DMS153 treated with DMSO at 0.1 percent for 48 hours (cell line): Measurements from ENCODE around the gene MRPS12.
"Not testable (repeated sequence)": the region's sequence is repeated elsewhere in the genome, so short reads cannot be mapped to it uniquely, and the experiment has no call there.

Experiments
- DNase-seq: peaks from one replicate; lab custom pipeline; 2025; ENCODE audit not compliant: unreplicated experiment; lab: John Stamatoyannopoulos, UW

The MRPS12 gene

DNA sequence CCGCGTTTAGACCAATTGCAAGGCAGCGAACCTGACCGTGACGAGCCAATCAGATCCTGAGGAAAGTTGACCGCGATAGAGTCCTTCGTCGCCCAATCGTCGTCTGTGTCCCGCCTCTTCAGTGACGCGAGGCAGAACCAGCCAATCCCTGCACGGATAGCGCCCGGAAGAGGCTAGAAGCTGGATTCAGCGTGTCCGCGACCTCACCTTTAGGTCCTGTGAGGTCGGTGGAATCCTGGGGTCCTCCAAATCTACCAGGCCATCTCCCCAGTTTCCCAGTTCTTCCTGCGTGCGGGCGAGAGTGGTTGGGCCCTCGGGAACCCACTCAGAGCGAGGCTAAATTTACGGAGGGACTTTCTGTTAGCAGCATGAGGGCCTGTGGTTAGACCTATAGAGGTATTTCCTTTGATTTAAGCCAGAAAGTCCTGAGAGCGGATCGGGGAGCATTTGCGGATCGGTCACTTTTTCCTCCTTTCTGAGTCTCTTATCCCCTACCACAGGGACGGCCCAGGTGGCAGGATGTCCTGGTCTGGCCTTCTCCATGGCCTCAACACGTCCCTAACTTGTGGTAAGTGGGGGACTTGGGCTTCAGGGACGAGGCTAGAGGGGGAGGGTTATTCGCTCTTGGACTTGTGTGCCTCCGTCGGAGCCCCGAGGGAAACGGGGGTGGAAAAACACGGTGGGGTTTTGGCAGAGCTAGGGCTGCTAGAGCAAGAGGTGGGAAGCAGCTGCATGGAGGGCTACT is at the start of gene MRPS12:
Gene MRPS12, plus strand, starts transcription at position 169 of the 745 bp plus-strand sequence. Its CDS starts 351 bp downstream, at position 520.
- DNase-seq = peak; percentile 96

DNA sequence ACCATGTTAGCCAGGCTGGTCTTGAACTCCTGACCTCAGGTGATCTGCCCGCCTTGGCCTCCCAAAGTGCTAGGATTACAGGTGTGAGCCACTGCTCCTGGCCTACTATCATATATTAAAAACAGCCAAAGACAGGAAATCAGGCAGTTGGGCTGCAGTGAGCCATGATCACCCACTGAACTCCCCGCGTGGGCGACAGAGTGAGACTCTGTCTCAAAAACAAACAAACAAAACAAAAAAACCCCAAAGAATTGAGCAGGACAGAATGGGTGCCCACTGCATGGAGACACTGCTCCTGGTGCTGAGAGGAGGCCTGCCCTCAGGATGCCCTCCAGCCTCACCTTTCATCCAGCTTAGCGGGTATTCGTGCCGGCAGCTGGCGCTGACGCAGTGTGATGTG is 47.5 kb upstream of the MRPS12 start:
- DNase-seq = no peak

DNA sequence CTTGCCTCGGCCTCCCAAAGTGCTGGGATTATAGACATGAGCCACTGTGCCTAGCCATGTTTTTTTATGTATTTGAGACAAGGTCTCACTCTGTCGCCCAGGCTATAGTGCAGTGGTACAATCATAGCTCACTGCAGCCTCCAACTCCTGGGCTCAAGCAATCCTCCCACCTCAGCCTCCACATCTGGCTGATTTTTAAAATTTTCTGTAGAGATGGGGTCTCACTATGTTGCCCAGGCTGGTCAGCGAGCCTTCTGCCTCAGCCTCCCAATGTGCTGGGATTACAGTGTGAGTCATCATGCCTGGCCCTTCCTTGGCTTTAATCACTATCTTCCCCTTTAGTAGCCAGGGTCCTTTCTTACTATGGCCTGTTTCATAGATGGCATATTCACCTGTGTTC is 46.1 kb upstream of the MRPS12 start:
- not testable (repeated sequence) for DNase-seq

DNA sequence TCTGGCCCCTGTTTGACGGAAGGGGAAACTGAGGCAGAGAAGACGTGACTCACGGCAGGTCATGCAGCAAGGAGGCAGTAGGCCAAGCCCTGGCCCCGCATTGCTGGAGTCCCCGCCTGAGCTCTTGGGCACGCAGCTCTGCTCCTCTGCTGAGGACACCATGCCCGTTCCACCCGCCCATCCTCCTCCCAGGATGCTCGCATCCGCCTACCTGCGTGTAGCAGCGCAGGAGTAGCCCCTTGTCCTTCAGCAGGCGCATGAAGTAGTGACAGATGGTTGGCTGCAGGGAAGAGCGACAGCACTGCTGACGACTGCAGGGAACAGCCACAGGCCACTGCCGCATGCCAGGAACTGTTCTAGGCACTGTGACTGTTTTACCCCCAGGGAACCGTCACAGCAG is 41.9 kb upstream of the MRPS12 start:
- no peak for DNase-seq

DNA sequence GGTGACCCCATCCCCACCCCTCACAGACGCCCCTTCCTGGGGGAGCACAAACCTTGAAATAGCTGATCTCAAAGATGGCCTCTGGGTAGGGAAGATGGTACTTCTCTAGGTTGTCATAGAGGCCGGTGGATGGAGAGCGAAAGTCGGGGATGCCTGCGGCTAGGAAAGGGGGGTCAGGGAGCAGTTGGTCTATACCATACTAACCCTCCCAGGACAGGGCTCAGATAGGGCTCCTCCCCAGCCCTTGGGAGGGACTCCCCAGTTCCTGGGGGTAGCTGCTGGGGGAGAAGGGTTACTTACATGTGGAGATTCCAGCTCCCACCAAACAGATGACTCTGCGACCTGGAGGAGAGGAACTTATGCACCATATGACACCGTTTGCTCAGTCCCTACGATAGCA is 40.9 kb upstream of the MRPS12 start:
- DNase-seq = no peak

DNA sequence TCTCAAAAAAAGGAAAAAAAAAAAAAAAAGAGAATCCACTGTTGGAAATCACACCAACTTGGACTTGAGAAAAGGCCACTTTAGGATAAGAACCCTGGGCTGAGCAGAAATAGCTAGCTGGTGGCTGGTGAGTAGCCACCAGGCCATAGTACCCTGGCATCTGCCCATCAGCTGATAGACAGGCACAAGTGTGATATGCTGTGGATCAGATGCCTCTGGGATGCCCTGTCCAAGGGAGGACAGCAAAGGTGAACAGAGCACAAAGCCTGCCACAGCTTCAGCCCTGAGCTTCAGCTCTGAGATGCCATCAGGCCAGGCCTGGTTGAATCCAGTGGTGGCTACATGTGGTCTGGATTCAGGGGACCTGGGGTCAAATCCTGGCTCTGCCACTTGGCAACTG is 40.1 kb upstream of the MRPS12 start:
- DNase-seq = no peak

DNA sequence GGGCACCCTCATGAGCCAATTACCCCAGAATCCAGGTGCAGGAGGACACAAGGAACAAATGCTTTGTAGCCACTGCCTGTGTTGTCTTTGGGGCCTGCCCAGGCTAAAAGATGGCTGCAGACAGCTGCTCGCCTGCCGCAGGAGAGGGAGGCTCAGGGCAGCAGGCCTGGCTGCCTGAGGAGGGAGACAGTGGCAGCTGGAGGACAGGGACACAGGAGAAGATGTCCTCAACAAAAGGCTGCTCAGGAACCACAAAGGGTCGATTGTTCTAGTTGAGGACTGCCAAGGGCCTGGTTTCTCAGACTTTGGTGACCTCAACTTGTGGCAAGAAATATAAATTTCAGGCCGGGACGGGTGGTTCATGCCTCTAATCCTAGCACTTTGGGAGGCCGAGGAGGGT is 39.0 kb upstream of the MRPS12 start:
- no peak for DNase-seq

DNA sequence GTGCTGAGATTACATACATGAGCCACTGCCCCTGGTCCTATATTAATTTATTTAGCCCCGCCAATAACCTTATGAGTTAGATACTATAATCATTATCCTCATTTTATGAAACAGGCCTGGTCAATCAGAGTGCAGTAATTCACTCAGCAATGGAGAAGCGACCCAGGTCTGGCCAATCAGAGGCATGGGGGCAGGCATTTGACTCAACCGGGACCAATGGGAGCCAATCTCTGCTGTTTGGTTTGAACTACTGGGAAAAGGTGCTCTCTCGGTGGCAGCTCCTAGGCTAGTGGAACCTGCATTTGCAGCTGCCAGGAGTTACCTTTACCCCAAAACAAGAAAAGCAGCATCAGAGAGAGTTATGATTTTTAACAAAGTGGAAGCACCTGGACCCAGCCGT is 37.9 kb upstream of the MRPS12 start:
- no peak for DNase-seq

DNA sequence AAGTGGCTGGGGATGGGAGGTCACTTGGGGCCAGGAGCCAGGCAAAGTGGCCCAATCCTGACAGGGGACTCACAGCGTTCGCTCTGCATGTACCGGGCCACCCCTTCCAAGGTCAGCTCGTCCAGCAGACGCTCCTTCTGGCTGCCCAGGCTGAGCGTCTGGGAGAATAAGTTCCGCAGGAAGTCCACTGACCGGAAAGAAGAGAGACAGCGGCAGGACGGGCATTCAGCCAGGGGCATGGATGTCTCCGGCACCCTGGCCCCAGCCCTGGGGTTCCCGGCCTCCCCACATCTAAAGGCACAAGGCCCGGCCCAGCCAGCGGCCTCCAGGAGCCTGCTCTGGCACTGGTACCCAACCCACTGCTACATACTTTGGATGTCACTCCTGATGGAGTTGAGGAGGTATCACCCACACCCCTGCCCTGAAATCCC is 37.4 kb upstream of the MRPS12 start:
- DNase-seq = no peak

DNA sequence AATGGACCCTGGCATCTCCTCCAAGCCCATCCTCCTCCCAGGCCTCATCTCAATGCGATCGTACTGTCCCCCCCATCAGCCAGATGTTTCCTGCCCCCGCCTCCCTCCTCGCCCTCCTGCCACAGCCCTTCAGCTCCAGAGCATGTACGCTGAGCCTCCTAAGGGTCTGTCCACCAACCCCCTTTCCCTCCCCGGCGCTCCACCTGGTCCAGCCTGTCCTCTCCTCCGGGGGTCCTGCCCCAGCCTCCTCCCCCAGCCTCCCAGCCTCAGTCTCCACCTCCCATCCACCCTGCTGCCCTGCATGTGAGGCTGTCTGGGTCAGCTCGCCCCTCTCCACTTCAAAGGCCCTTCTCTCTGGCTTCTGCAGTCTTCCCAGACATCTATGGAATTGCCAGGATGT is 35.8 kb upstream of the MRPS12 start:
- no peak for DNase-seq

DNA sequence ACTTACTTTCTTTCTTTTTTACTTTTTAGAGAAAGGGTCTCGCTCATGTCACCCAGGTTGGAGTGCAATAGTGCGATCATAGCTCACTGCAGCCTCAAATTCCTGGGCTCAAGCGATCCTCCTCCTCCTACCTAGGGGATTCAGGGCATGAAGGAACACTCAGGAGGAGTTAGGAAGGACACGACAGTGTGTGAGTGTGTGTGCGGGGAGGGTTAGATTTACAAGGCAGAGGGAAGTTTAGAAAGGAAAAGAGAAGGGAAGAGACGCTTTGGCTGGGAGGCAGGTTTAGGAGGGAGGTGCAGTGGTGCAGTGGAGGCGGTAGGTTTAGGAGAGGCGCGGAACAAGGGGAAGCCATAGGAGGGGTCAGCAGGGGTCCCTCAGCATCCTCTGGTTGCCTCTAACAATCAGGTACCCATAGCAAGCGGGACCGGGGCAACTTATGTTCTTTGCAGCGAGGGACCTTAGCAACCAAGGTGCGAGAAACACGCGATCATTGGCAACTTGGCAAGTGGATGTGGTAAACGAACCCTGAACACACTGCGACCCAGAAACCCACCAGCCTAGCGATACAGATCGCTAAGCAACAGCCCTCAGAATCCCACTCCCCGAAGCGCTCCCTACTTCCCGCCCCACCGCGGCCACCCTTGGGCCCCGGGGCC is 31.8 kb upstream of the MRPS12 start:
- no peak for DNase-seq

DNA sequence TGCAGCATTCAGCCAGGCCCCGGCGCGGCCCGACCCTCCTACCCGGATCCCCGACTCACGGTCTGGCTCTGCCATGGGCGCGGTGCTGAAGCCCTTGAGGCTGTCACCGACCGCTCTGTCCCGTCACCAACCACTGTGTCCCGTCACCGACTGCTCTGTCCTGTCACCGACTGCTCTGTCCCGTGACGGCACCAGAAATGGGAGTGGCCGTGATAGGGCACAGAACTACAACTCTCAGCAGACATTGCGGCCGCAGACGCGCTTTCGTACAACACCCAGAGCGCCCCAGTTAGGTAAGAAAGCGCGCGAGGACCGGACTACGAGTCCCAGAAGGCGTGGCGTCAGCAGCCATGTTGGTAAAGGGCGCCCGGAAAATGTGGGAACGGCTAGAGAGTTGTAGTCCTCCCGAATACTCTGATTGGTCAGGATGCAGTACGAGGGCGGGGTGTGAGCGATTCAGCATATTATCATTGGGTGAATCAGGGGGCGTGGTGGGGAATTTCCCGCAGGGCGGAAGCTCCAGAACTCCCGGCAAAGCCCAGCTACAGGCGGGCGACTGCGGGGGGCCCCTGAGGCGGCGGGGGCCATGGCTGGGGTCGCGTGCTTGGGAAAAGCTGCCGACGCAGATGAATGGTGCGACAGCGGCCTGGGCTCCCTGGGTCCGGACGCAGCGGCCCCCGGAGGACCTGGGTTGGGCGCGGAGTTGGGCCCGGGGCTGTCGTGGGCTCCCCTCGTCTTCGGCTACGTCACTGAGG is 31.1 kb upstream of the MRPS12 start, which contains the start of the genes NFKBIB and SIRT2:
Gene NFKBIB, plus strand, starts transcription at position 523 of the 755 bp plus-strand sequence. Its CDS starts 64 bp downstream, at position 587.
Gene SIRT2, minus strand, starts transcription at position 172 of the 755 bp plus-strand sequence. Its CDS starts 97 bp downstream, at position 75.
- peak; percentile 98 for DNase-seq

DNA sequence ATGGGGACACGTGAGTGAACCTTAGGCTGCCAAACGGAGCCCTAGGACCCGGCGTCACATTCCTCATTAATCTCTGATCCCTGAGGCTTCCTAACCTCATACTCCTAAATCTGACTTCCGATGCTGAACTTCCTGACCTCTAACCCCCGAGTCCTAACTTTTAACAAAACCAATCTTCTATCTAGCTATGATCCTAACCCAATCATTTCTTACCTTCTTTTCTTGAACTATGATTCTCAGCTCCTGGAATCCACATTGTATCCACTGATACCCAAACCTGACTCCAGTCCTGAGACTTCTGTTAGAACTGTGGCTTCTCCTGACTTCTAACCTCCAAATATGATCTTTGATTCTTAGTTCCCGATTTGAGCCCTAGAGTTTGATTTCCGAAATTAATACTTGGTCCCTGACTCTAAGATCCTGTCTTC is 30.5 kb upstream of the MRPS12 start:
- no peak for DNase-seq

DNA sequence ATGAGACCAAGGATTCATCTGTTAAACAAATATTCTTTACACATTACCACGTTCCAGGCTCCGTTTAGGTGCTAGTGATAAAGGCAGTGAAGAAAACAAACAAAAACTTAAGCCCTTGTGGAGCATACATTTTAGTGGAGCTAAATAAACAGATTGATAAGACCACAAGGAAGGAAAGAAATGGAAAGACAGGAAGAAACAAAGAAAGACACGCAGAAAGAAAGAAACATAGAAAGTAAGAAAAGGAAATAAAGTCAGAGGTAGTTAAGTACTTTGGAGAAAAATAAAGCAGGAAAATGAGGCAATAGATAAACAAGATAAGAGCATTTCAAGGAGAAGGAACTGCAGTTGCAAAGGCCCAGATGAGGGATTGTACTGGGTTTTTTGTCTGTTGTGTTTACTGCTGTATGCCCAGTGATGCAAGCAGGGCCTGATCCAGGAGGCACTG is 30.0 kb upstream of the MRPS12 start:
- no peak for DNase-seq

DNA sequence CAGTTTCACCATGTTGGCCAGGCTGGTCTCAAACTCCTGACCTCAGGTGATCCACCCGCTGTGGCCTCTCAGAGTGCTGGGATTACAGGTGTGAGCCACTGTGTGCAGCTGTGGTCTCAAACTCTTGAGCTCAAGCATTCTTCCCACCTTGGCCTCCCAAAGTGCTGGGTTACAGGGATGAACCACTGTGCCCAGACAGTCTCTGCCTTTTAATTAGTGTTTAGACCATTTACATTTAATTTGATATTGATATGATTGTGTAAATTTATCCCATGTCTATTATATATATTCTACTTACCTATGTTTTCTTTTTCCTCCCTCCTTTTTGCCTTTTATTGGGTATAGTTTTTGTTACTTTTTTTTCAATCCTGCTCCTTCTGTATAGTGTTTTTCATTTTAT is 29.1 kb upstream of the MRPS12 start:
- DNase-seq = no peak

DNA sequence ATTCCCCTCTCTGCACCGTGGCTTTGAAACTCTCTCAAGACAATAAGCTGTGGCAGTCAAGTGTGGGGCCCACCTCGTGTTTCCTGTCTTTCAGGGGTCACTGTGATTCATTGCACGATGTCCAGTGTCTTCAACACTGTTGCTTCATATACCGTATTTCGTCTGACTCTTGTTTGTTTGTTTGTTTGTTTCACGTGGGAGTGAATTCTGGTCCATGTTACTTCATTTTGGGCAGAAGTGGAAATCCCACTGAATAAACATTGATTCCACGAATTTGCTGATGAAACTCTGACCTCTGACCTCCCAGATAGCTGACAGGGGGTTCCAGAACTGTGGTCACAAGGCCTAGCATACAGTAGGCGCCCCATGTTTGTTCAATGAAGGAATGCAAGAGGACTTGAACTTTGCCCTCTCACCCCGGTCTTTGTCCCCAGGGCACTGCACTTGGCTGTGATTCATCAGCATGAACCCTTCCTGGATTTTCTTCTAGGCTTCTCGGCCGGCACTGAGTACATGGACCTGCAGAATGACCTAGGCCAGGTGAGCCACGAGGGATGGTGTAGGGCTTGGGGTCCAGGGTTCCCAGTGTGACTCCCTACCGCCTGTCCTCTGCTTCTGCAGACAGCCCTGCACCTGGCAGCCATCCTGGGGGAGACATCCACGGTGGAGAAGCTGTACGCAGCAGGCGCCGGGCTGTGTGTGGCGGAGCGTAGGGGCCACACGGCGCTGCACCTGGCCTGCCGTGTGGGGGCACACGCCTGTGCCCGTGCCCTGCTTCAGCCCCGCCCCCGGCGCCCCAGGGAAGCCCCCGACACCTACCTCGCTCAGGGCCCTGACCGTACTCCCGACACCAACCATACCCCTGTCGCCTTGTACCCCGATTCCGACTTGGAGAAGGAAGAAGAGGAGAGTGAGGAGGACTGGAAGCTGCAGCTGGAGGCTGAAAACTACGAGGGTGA is 25.9 kb upstream of the MRPS12 start:
- no peak for DNase-seq

DNA sequence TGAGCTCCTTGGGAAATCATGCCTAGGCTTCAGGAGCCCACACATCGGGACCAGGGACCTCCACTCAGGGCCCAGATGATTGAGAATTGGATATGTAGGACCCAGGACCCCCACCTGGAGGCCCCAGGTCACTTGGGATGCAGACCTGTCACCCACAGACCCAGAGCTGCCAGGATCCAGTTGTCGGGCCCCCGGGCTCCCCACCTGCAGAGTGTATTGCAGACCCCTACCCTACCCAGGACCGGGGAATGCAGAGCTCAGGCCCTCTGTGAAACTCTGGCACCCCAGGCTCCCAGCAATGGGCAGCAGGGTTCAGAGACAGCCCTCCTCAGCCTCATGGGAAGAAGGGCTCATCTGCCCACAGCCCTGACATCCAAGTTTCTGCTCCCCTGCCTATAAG is 25.1 kb upstream of the MRPS12 start:
- DNase-seq = no peak

DNA sequence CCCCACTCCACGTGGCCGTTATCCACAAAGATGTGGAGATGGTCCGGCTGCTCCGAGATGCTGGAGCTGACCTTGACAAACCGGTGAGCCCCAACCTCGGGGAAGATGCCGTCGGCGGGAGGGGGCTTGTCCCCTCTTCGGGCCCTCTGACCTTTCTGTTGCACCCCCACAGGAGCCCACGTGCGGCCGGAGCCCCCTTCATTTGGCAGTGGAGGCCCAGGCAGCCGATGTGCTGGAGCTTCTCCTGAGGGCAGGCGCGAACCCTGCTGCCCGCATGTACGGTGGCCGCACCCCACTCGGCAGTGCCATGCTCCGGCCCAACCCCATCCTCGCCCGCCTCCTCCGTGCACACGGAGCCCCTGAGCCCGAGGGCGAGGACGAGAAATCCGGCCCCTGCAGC is 23.5 kb upstream of the MRPS12 start:
- no peak for DNase-seq

DNA sequence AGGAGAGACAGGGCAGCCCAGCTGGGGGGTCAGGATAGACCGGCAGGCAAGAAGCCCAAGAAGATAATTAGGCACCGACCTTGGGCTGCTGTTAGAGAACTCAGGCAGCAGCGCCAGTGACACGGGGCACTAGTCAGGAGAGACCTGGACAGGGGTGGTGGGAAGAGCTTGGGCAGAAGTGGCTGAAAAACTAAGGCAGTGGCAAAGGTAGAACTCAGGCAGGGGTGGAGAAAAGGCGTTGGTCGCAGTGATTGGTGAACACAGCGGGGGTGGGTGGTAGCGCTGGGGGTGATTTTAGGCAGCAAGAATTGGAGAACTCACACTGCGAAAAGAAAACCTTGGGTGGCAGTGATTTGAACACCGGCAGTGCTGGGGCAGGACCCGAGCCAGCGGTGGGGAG is 23.1 kb upstream of the MRPS12 start:
- no peak for DNase-seq

DNA sequence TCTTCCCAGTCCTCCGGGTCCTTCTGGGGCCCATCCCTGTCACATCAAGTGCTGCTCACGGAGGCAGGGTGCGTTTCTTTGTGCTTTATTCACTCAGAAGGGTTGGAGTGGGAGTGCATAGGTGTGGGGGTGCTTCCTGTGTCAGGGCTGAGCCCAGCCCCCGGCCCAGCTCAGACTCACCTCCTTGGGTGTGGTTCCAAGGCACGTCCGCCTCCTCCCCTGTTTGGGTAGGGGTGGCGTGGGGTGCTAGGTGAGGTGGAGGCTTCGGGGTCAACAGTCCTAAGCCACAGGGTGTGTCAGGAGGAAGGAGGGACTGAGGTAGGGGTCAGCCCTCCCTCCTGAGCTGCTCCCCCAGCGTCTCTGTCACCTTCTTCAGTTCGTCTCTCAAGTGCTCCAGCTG is 21.8 kb upstream of the MRPS12 start:
- no peak for DNase-seq
